Tibial artery (tissue), 4 donors: ENCODE data around the gene HUS1.

Source experiments
- DNase-seq, 2 donors: peaks; one replicate each; pipeline ENCODE4 v3.0.0-alpha.2; 2019
- H3K27ac ChIP-seq, 2 donors: fragments of 200-600 bp; sonication (generic) in 1 of 2; 1 replicate in 1 of 2; 2 replicates in 1 of 2; pipeline ENCODE4 v1.5.1; 2018 to 2019; ENCODE audit warnings: mild to moderate bottlenecking in 1 of 2
- H3K27me3 ChIP-seq, 2 donors: fragments of 200-600 bp; sonication (generic) in 1 of 2; one replicate each; pipeline versions ENCODE4 v1.5.1 to v1.6.0; 2016 to 2019
- H3K36me3 ChIP-seq, 3 donors: fragments of 200-600 bp; sonication (generic) in 2 of 3; one replicate each; pipeline ENCODE4 v1.5.1; 2016 to 2019; ENCODE audit warnings: mild to moderate bottlenecking in 2 of 3
- H3K4me1 ChIP-seq, 4 donors: fragments of 200-600 bp; sonication (generic) in 2 of 4; 1 replicate in 3 of 4; 2 replicates in 1 of 4; pipeline ENCODE4 v1.5.1; 2016 to 2019
- H3K4me3 ChIP-seq, 2 donors: fragments of 200-600 bp; sonication (generic) in 1 of 2; 1 replicate in 1 of 2; 2 replicates in 1 of 2; pipeline ENCODE4 v1.5.1; 2018 to 2019; ENCODE audit warnings: mild to moderate bottlenecking in 2 of 2
- H3K9me3 ChIP-seq, 3 donors: fragments of 200-600 bp; sonication (generic) in 1 of 3; one replicate each; pipeline ENCODE4 v1.5.1; 2016 to 2019
- intact Hi-C: fragments of 100-400 bp; cut with DNase I; formaldehyde crosslinking; loops from one replicate; pipeline ENCODE4 v1.15.0; 2023; ENCODE audit warnings: low total_unique reads
- TF ChIP-seq, protein P1 (sequence below), 2 experiments: fragments of 200-600 bp in 1 of 2; fragments of 450-650 bp in 1 of 2; IDR thresholded peaks; one replicate each; pipeline ENCODE4 v1.5.1; 2017 to 2019; ENCODE audit warnings: antibody characterized with exemption in 2 of 2, mild to moderate bottlenecking in 1 of 2, moderate library complexity in 1 of 2

HUS1 gene

DNA sequence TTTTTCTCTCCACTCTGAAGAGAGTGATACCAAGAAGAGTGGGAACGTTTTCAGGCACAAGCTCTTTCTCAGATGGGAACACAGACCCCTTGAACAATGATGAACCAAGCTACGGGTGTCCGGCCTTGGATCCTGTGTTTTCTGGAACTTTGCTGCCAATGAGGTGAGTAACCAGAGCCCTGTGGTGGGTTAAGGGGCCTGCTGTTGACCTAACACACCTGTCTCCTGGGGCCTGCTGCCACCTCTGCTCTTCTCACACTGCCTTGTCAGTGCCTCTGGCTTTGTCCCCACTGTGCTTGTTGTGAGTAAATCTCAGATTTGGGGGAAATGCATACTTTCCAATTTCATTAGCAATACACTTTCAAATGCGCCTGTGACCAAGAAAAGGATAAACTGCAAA lies 29.7 kb downstream of the HUS1 start:
- H3K36me3 ChIP-seq: peaks cover 0 to 13% (median 8%) of the 10 kb centered on the region in 3 donors
- no peaks in the 10 kb centered on the region for H3K9me3 ChIP-seq
- no peak for DNase-seq
- H3K27me3 ChIP-seq: no peaks in the 10 kb centered on the region
- no peak overlapping the region for H3K27ac ChIP-seq
- no peak overlapping the region for H3K4me3 ChIP-seq
- TF ChIP-seq, protein P1, sequence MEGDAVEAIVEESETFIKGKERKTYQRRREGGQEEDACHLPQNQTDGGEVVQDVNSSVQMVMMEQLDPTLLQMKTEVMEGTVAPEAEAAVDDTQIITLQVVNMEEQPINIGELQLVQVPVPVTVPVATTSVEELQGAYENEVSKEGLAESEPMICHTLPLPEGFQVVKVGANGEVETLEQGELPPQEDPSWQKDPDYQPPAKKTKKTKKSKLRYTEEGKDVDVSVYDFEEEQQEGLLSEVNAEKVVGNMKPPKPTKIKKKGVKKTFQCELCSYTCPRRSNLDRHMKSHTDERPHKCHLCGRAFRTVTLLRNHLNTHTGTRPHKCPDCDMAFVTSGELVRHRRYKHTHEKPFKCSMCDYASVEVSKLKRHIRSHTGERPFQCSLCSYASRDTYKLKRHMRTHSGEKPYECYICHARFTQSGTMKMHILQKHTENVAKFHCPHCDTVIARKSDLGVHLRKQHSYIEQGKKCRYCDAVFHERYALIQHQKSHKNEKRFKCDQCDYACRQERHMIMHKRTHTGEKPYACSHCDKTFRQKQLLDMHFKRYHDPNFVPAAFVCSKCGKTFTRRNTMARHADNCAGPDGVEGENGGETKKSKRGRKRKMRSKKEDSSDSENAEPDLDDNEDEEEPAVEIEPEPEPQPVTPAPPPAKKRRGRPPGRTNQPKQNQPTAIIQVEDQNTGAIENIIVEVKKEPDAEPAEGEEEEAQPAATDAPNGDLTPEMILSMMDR (IDR thresholded peaks at IDR 0.05): no peak
- H3K4me1 ChIP-seq: no peaks in the 10 kb centered on the region
- intact Hi-C loops: no loop called here

DNA sequence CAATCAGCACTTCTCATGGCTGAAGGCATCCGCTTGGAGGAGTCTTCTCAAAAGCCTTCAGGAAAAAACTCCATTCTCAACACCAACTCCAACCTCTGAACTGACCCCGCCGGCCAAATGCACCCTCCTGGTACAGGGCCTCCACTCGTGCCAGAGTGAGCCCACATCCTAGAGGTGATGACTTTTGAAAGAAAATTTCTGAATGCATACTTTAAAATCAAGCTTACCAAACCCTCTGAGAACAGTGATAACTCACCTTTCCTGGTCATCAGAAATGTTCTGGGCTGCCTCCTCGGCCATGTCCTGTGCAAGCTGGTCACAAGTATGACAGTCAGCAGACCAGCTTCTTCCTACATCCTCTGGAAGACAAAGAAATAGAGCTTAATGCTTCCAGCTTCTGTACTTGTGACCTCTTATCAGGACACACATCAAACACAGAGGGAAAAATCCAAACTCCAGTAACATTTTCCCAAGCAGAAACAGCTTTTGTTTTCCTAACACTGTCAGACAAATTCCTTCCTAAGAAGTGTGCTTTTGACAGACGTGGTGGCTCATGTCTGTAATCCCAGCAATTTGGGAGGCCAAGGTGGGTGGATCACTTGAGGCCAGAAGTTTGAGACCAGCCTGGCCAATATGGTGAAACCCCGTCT lies 31.1 kb downstream of the HUS1 start, which contains the start of gene PKD1L1:
PKD1L1 (minus strand) TSS at position 326 of the 650 bp plus-strand sequence; CDS start at position 300, 26 bp downstream.
- no peaks in the 10 kb centered on the region for H3K36me3 ChIP-seq
- no peaks in the 10 kb centered on the region for H3K9me3 ChIP-seq
- H3K27ac ChIP-seq: no peak within 1 kb of the TSS
- H3K4me3 ChIP-seq: no peak within 1 kb of the TSS
- no peaks in the 10 kb centered on the region for H3K27me3 ChIP-seq
- TF ChIP-seq, protein P1 (IDR thresholded peaks at IDR 0.05): no peak
- no peaks in the 10 kb centered on the region for H3K4me1 ChIP-seq
- DNase-seq: no peak
- intact Hi-C loops: no loop called here

DNA sequence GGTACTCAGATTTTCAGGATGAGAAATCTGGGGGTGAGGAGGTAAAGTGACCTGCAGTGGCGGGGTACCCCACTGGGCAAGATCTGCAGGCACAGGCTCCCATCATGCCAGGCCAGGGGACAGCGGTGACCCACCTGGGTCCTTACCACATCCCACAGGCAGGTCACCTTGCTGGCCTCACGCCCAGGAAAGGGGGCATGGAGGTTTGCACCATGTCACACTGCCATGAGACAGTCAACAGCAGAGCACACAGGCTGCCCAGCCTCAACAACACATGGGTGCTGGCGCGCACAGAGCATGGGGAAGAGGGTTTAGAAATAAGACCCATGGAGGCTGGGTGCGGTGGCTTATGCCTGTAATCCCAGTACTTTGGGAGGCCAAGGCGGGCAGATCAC lies 32.1 kb downstream of the HUS1 start:
- H3K4me3 ChIP-seq: no peak overlapping the region
- TF ChIP-seq, protein P1 (IDR thresholded peaks at IDR 0.05): no peak
- H3K9me3 ChIP-seq: no peaks in the 10 kb centered on the region
- no peaks in the 10 kb centered on the region for H3K36me3 ChIP-seq
- H3K27me3 ChIP-seq: no peaks in the 10 kb centered on the region
- no peak for DNase-seq
- intact Hi-C loops: no loop called here
- H3K4me1 ChIP-seq: no peaks in the 10 kb centered on the region
- H3K27ac ChIP-seq: no peak overlapping the region

DNA sequence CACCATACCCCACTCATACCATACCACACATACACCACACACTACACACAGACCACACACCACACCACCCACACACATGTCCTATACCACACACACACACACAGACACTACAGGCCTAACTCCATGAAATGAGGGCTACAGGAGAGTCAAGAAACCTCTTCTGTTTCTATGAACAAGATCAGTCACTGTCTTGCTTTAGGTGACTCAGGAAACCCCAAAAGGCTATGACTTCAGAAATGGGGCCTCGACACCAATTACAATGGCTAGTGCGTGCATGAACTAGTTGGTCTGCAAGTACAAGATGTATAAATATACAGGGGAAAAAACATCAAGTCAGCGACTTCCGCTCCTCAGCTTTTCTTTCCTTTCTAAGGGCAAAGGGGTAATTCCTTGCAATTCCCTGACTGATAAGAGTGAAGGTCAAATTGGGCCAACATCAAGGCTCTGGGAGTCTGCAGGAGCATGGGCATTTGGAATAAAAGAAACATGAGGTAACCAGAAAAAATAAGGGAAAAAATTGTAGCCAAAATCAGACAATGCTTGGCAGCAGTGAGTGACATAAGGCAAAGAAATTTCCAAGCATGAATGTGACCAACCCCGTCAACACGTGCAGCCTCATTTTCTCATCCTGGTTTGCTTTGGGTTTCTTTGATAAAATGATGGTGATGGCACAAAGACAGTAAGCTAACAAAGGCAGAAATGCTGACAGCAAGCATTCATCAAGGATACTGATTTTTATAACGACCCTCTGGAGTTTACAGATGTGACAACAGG lies 32.6 kb downstream of the HUS1 start:
- Histone ChIP-seq H3K9me3 (no peaks in the 10 kb centered on the region), H3K36me3 (no peaks in the 10 kb centered on the region), H3K4me1 (peaks cover 0 to 4% (median 2%) of the 10 kb centered on the region in 4 donors), H3K27me3 (no peaks in the 10 kb centered on the region), H3K27ac (no peak overlapping the region), H3K4me3 (no peak overlapping the region)
- intact Hi-C loops: no loop called here
- TF ChIP-seq, protein P1 (IDR thresholded peaks at IDR 0.05): no peak
- DNase-seq: no peak

DNA sequence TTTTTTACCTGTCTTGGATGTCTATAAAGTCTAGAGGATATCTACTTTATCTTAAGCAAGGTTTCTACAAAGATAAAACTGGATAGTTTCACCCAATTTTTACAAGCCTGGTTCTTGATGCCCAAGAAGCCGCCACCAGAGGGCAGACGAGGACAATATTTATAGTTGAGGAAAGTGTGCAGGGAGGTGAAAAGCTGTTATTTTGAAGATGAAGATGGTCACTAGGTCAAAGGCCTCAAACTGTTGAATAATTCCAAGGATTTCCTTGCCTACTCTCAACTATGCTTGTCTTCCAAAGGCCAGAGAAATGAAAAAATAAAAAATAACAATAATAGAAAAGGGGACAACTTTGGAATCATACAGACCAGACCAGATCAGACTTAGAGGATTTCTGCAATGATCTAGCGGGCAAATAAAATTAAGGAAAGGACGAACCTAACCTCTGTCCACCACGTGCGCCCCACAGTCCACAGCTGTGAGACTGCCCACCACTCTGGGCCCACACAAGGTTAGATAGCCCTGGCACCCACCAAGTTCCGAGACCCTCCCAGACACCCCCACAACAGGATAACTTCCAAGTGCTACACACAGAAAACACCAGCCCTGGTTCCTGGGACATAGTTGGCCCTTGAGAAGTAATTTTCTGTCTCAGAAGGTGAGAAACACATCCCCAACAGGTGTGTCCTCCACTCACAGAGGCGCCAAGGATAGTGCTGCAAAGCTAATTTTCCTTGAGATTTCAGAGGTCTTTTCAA lies 34.0 kb downstream of the HUS1 start:
- Histone ChIP-seq H3K36me3 (no peaks in the 10 kb centered on the region), H3K27ac (no peak overlapping the region), H3K27me3 (no peaks in the 10 kb centered on the region), H3K9me3 (no peaks in the 10 kb centered on the region), H3K4me3 (no peak overlapping the region), H3K4me1 (peaks cover 0 to 18% (median 12%) of the 10 kb centered on the region in 4 donors)
- intact Hi-C loops: loop anchor here (2.0 kb wide), 1 partner anchor 165 kb away; no protein-coding TSS in a partner anchor
- TF ChIP-seq, protein P1 (IDR thresholded peaks at IDR 0.05): peak; percentile 75 to 79
- DNase-seq: peak; percentile 82 to 91
